ENCODE measurements around the gene POU5F2. TPM values are rescaled to one million over a fixed set of nuclear protein-coding genes. Genes with fewer than 3 reads are reported as not detected.

The POU5F2 gene
- total RNA-seq, 3 donors from 2014 or later, result 4.2 to 10.4 (median 6.2) TPM

- Histone ChIP-seq H3K36me3 (no peaks in the 10 kb centered on the region), H3K27ac (no peak overlapping the region), H3K9me3 (no peaks in the 10 kb centered on the region), H3K27me3 (no peaks in the 10 kb centered on the region), H3K4me3 (no peak overlapping the region), H3K4me1 (no peaks in the 10 kb centered on the region)
- TF ChIP-seq POLR2A (IDR thresholded peaks at IDR 0.05) (no peak), POLR2AphosphoS5 (IDR thresholded peaks at IDR 0.05) (no peak), CTCF (IDR thresholded peaks at IDR 0.05) (no peak)
- DNase-seq (ENCODE audit: low spot score in 2 of 2), result no peak
- intact Hi-C loops (cut with DNase I; ENCODE audit: low total_unique reads), result no loop called here
These were observed 20.3 kb downstream of the POU5F2 start for GRCh38 chr5:93721071-93721470.

- intact Hi-C loops (cut with DNase I; ENCODE audit: low total_unique reads), result no loop called here
- no peak overlapping the region for H3K4me3 ChIP-seq
- no peak for DNase-seq (ENCODE audit: low spot score in 2 of 2)
- TF ChIP-seq CTCF (IDR thresholded peaks at IDR 0.05) (no peak), POLR2A (IDR thresholded peaks at IDR 0.05) (no peak)
- no peaks in the 10 kb centered on the region for H3K27me3 ChIP-seq
- no peaks in the 10 kb centered on the region for H3K36me3 ChIP-seq
- H3K27ac ChIP-seq, result no peak overlapping the region
- peaks cover 0 to 7% of the 10 kb centered on the region in 2 donors for H3K9me3 ChIP-seq
- H3K4me1 ChIP-seq, result no peaks in the 10 kb centered on the region
These were observed 24.2 kb downstream of the POU5F2 start for GRCh38 chr5:93717162-93717561.

- no peak overlapping the region for H3K27ac ChIP-seq
- no peaks in the 10 kb centered on the region for H3K4me1 ChIP-seq
- no peaks in the 10 kb centered on the region for H3K27me3 ChIP-seq
- intact Hi-C loops (cut with DNase I; ENCODE audit: low total_unique reads), result no loop called here
- H3K4me3 ChIP-seq, result no peak overlapping the region
- H3K9me3 ChIP-seq, result peaks cover 0 to 7% of the 10 kb centered on the region in 2 donors
- H3K36me3 ChIP-seq, result no peaks in the 10 kb centered on the region
- no peak for DNase-seq (ENCODE audit: low spot score in 2 of 2)
- TF ChIP-seq POLR2A (IDR thresholded peaks at IDR 0.05), result no peak
- no peak for TF ChIP-seq CTCF (IDR thresholded peaks at IDR 0.05)
- TF ChIP-seq POLR2AphosphoS5 (IDR thresholded peaks at IDR 0.05), result no peak
These were observed 24.9 kb downstream of the POU5F2 start for GRCh38 chr5:93716453-93716852.

GRCh38 chr5:93715761-93716160 is 25.6 kb downstream of the POU5F2 start:
- H3K4me3 ChIP-seq, result no peak overlapping the region
- no peaks in the 10 kb centered on the region for H3K4me1 ChIP-seq
- H3K27ac ChIP-seq, result no peak overlapping the region
- no peak for DNase-seq (ENCODE audit: low spot score in 2 of 2)
- H3K36me3 ChIP-seq, result no peaks in the 10 kb centered on the region
- H3K27me3 ChIP-seq, result no peaks in the 10 kb centered on the region
- TF ChIP-seq CTCF (IDR thresholded peaks at IDR 0.05) (no peak), POLR2A (IDR thresholded peaks at IDR 0.05) (no peak), POLR2AphosphoS5 (IDR thresholded peaks at IDR 0.05) (no peak)
- intact Hi-C loops (cut with DNase I; ENCODE audit: low total_unique reads), result no loop called here
- peaks cover 0 to 7% of the 10 kb centered on the region in 2 donors for H3K9me3 ChIP-seq

GRCh38 chr5:93715327-93715726 is 26.1 kb downstream of the POU5F2 start:
- Histone ChIP-seq H3K4me3 (no peak overlapping the region), H3K36me3 (no peaks in the 10 kb centered on the region), H3K9me3 (peaks cover 0 to 7% of the 10 kb centered on the region in 2 donors), H3K27ac (no peak overlapping the region), H3K27me3 (no peaks in the 10 kb centered on the region), H3K4me1 (no peaks in the 10 kb centered on the region)
- DNase-seq (ENCODE audit: low spot score in 2 of 2), result no peak
- TF ChIP-seq POLR2A (IDR thresholded peaks at IDR 0.05) (no peak), CTCF (IDR thresholded peaks at IDR 0.05) (no peak), POLR2AphosphoS5 (IDR thresholded peaks at IDR 0.05) (no peak)
- intact Hi-C loops (cut with DNase I; ENCODE audit: low total_unique reads), result no loop called here
